HAP-1 (cell line): ENCODE measurements around the gene GAGE13.
"Not testable (repeated sequence)": the region's sequence is repeated elsewhere in the genome, so short reads cannot be mapped to it uniquely, and the experiment has no call there.

Source experiments
- DNase-seq, 2 experiments: peaks; one replicate each; pipeline ENCODE4 v3.0.0-alpha.2; 2016 to 2020; ENCODE audit warnings: low spot score in 2 of 2
- H3K27me3 ChIP-seq: fragments of 250-450 bp; sonication (Bioruptor Pico); 2 replicates; pipeline ENCODE4 v1.5.1; 2020; ENCODE audit warnings: low read depth, mild to moderate bottlenecking, moderate library complexity
- H3K36me3 ChIP-seq: fragments of 250-450 bp; sonication (Bioruptor Pico); replicated peaks from 2 replicates; pipeline ENCODE4 v1.5.1; 2020; ENCODE audit warnings: mild to moderate bottlenecking
- H3K4me1 ChIP-seq: fragments of 250-450 bp; sonication (Bioruptor Pico); 2 replicates; pipeline ENCODE4 v1.5.1; 2020; ENCODE audit warnings: mild to moderate bottlenecking
- H3K4me3 ChIP-seq: fragments of 250-450 bp; sonication (Bioruptor Pico); 2 replicates; pipeline ENCODE4 v1.5.1; 2020; ENCODE audit warnings: mild to moderate bottlenecking, moderate library complexity
- H3K9me3 ChIP-seq: fragments of 250-450 bp; sonication (Bioruptor Pico); 2 replicates; pipeline ENCODE4 v1.5.1; 2020; ENCODE audit warnings: mild to moderate bottlenecking, moderate library complexity
- in situ Hi-C: fragments of 300-500 bp; cut with MboI; formaldehyde crosslinking; loops from 3 replicates; pipeline ENCODE4 v1.14.3; 2020; ENCODE audit warnings: low sequenced_read_pairs, inconsistent platforms, mixed read lengths

GAGE13 gene

GRCh38 chrX:49331282-49331681, at the start of gene GAGE13:
GAGE13 (plus strand) TSS chrX:49331582; CDS start chrX:49332738, 1,156 bp downstream.
- H3K4me3 ChIP-seq, H3K9me3 ChIP-seq, H3K4me1 ChIP-seq, H3K36me3 ChIP-seq, DNase-seq, H3K27me3 ChIP-seq, in situ Hi-C loops: not testable (repeated sequence)

- Histone ChIP-seq H3K36me3 (no peaks in the 10 kb centered on the region), H3K9me3 (no peaks in the 10 kb centered on the region), H3K27me3 (no peaks in the 10 kb centered on the region), H3K4me1 (no peaks in the 10 kb centered on the region), H3K4me3 (no peak overlapping the region)
- peak in 1 of 2 experiments; percentile 50 for DNase-seq
- in situ Hi-C loops: no loop called here
Observed at GRCh38 chrX:49282647-49283011, 48.8 kb upstream of the GAGE13 start.

GRCh38 chrX:49284212-49284611, 47.2 kb upstream of the GAGE13 start:
- Histone ChIP-seq H3K4me3 (no peak overlapping the region), H3K4me1 (no peaks in the 10 kb centered on the region), H3K27me3 (no peaks in the 10 kb centered on the region), H3K9me3 (no peaks in the 10 kb centered on the region), H3K36me3 (no peaks in the 10 kb centered on the region; the same call in 1 of the 2 replicates)
- DNase-seq: no peak
- in situ Hi-C loops: no loop called here

GRCh38 chrX:49286136-49286535, 45.2 kb upstream of the GAGE13 start:
- no peaks in the 10 kb centered on the region for H3K4me1 ChIP-seq
- no peak for DNase-seq
- in situ Hi-C loops: no loop called here
- H3K9me3 ChIP-seq: no peaks in the 10 kb centered on the region
- no peak overlapping the region for H3K4me3 ChIP-seq
- H3K36me3 ChIP-seq: no peaks in the 10 kb centered on the region; the same call in 1 of the 2 replicates
- H3K27me3 ChIP-seq: no peaks in the 10 kb centered on the region

- H3K9me3 ChIP-seq: no peaks in the 10 kb centered on the region
- DNase-seq: no peak
- no peaks in the 10 kb centered on the region for H3K27me3 ChIP-seq
- H3K4me1 ChIP-seq: no peaks in the 10 kb centered on the region
- in situ Hi-C loops: no loop called here
- no peaks in the 10 kb centered on the region; the same call in 1 of the 2 replicates for H3K36me3 ChIP-seq
- H3K4me3 ChIP-seq: no peak overlapping the region
Observed at GRCh38 chrX:49286581-49286980, 44.8 kb upstream of the GAGE13 start.

GRCh38 chrX:49287665-49288064, 43.7 kb upstream of the GAGE13 start:
- Histone ChIP-seq H3K27me3 (no peaks in the 10 kb centered on the region), H3K9me3 (no peaks in the 10 kb centered on the region), H3K36me3 (no peaks in the 10 kb centered on the region; the same call in 1 of the 2 replicates), H3K4me3 (no peak overlapping the region), H3K4me1 (peaks cover 8% of the 10 kb centered on the region)
- DNase-seq: no peak
- in situ Hi-C loops: no loop called here

GRCh38 chrX:49290215-49290614, 41.2 kb upstream of the GAGE13 start:
- no peaks in the 10 kb centered on the region; the same call in 1 of the 2 replicates for H3K36me3 ChIP-seq
- in situ Hi-C loops: no loop called here
- peaks cover 8% of the 10 kb centered on the region for H3K4me1 ChIP-seq
- H3K9me3 ChIP-seq: no peaks in the 10 kb centered on the region
- H3K4me3 ChIP-seq: no peak overlapping the region
- DNase-seq: no peak
- no peaks in the 10 kb centered on the region for H3K27me3 ChIP-seq

- peaks cover 4% of the 10 kb centered on the region for H3K27me3 ChIP-seq
- H3K9me3 ChIP-seq: no peaks in the 10 kb centered on the region
- no peaks in the 10 kb centered on the region; the same call in 1 of the 2 replicates for H3K36me3 ChIP-seq
- in situ Hi-C loops: no loop called here
- H3K4me1 ChIP-seq: peaks cover 8% of the 10 kb centered on the region
- no peak overlapping the region for H3K4me3 ChIP-seq
- peak; percentile 62 to 92 for DNase-seq
Observed at GRCh38 chrX:49291615-49292337, 39.6 kb upstream of the GAGE13 start.

GRCh38 chrX:49292400-49293362, 38.7 kb upstream of the GAGE13 start:
- no peaks in the 10 kb centered on the region; the same call in 1 of the 2 replicates for H3K36me3 ChIP-seq
- H3K9me3 ChIP-seq: no peaks in the 10 kb centered on the region
- in situ Hi-C loops: no loop called here
- H3K4me3 ChIP-seq: no peak overlapping the region
- peaks cover 8% of the 10 kb centered on the region for H3K4me1 ChIP-seq
- H3K27me3 ChIP-seq: peaks cover 6% of the 10 kb centered on the region
- DNase-seq: peak in 1 of 2 experiments; percentile 30

GRCh38 chrX:49299293-49299692, 32.1 kb upstream of the GAGE13 start:
- DNase-seq, H3K36me3 ChIP-seq, H3K9me3 ChIP-seq, H3K4me3 ChIP-seq, H3K4me1 ChIP-seq, in situ Hi-C loops: not testable (repeated sequence)
- H3K27me3 ChIP-seq: peaks cover 12% of the 10 kb centered on the region

- H3K36me3 ChIP-seq: no peaks in the 10 kb centered on the region
- H3K27me3 ChIP-seq: peaks cover 12% of the 10 kb centered on the region
- H3K9me3 ChIP-seq: no peaks in the 10 kb centered on the region
- DNase-seq: no peak
- H3K4me3 ChIP-seq: no peak overlapping the region
- in situ Hi-C loops: no loop called here
- H3K4me1 ChIP-seq: no peaks in the 10 kb centered on the region
Observed at GRCh38 chrX:49300703-49301102, 30.7 kb upstream of the GAGE13 start.

- Histone ChIP-seq H3K4me1 (no peaks in the 10 kb centered on the region), H3K4me3 (no peak within 1 kb of the TSS), H3K9me3 (no peaks in the 10 kb centered on the region), H3K27me3 (peaks cover 6% of the 10 kb centered on the region; the same call in 1 of the 2 replicates), H3K36me3 (no peaks in the 10 kb centered on the region)
- in situ Hi-C loops: no loop called here
- DNase-seq: no peak
Observed at GRCh38 chrX:49303346-49303745, 28.0 kb upstream of the GAGE13 start, which contains the start of gene GAGE10. GAGE10 (plus strand) TSS chrX:49303646; CDS start chrX:49304860, 1,214 bp downstream.

- H3K36me3 ChIP-seq, H3K27me3 ChIP-seq, DNase-seq, H3K9me3 ChIP-seq, H3K4me3 ChIP-seq, in situ Hi-C loops, H3K4me1 ChIP-seq: not testable (repeated sequence)
Observed at GRCh38 chrX:49307775-49308174, 23.6 kb upstream of the GAGE13 start.
